Lung microvascular endothelial cell (primary cell): ENCODE results near the gene GTPBP4. TPM values are rescaled to one million over a fixed set of nuclear protein-coding genes. Genes with fewer than 3 reads are reported as not detected.
"Not testable (repeated sequence)": the region's sequence is repeated elsewhere in the genome, so short reads cannot be mapped to it uniquely, and the experiment has no call there.

Experiments
- DNase-seq, 2 donors: peaks; one replicate each; pipeline versions ENCODE4 v3.0.0 to v3.0.0-alpha.2; 2010; ENCODE audit warnings: low read depth in 2 of 2
- total RNA-seq: library from RNA; depleted of rRNA; stranded (reverse); fragments of >200 nt; gene quantifications from 2 replicates; pipeline ENCODE4 v1.2.1, GENCODE V29; 2014

The GTPBP4 gene
- total RNA-seq, 1 donor from 2014 or later = 23.4 TPM

DNA sequence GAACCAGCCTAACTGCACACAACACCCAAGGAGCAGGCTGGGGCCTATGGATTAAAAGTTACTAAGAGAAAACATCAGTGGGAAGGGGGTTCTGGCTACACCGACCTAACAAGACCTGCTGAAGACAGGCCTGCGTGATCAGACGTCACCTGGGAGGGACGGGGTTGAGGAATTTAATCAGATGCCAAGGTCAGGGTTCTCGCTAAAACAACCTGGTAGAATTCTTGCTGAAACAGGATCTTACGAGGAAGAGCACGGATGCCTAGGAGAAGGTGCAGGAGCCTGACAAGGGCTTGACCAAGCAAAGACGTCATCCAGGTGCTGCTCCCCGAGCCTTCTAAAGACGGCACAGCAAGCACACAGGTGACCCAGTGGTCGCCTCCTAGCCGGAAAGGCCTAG is 35.9 kb downstream of the GTPBP4 start:
- DNase-seq = no peak

DNA sequence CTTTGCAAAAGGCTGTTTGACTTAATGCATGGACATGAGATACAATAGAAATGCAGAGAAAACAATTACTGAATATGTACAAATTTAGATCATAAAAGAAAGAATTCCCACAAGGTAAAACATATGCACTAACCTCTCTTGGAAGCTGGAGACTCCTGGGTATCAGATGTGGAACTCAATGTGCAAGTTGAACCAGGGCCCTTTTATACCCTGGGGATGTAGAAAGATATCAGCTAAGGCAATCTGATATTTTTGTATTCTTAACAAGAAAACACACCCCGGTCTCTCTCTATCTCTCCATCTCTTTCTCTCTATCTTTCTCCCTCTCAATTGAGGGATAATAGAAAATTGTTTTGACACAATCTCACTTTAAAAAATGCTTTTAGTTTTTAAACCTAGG is 37.4 kb downstream of the GTPBP4 start, which contains the start of gene IDI2:
IDI2 (minus strand) TSS at position 177 of the 400 bp plus-strand sequence. CDS start 1,136 bp downstream, outside the sequence.
- no peak for DNase-seq

DNA sequence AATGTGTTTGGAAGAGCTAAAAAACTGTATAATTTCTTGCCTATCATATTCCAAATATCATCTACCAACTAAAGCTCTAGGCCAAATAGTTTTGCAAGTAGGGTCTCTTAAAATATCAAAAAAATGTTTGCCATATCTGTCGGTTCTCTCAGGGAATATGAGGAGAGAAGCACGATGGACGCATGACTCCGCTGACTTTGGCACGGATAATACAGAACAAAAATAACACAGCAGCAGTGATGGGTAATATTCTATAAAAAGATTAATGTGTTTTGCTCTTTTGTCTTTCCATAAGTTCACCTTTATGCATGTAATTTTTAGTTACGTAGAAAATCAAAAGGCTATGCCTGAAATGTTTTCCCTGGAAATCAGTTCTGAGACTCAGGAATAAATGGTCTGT is 38.3 kb downstream of the GTPBP4 start:
- no peak for DNase-seq

DNA sequence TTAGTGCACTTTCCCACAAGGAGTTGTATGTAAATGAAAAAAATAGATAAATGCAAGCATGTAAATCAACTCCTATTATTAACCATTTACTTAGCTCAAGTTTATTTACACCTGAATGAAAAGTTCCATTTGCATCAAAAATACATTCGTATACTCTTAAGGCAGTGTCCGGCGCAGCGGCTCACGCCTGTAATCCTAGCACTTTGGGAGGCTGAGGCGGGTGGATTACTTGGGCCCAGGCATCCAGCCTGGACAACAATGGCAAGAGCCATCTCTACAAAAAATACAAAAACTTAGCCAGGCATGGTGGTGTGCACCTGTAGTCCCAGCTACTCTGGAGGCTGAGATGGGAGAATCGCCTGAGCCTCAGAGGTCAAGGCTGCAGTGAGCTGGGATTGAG is 41.6 kb downstream of the GTPBP4 start:
- no peak for DNase-seq

DNA sequence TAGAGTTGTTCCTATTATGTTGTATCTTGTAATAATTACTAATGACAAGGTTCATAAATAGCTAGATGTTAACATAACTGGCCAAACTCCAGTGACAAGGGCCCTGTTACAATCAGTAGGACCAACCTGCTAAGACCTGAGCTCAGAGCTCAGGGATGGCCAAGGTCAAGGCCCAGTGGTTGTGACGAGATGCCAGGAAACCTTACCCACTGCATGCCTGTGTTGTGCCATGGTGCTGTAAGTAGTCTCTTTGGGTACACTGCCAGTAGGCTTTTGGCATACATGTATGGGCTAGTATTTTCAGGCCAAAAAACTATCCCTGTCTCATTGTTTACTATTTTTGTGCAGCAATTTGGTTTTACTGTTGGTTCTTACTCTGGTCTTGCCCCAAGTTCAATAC is 45.4 kb downstream of the GTPBP4 start:
- DNase-seq = no peak

DNA sequence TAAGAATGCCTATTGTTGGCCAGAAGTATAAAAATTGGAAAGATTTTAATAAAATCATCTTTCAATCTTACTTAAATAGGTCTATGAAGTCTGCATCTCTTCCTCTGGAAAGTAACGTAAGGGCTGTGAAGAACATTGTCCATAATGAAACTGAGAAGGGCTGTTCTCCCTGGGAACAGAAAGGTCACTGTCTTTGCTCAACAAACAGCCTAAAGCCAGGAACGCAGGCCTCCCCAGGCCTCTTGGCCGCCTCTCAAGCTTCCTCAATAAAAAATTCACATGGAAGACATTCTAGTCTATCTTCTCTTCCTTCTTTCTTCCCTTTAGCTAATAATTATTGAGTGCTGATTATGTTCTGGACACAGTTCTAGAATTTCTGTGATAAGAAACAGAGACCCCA is 46.5 kb downstream of the GTPBP4 start:
- no peak for DNase-seq

DNA sequence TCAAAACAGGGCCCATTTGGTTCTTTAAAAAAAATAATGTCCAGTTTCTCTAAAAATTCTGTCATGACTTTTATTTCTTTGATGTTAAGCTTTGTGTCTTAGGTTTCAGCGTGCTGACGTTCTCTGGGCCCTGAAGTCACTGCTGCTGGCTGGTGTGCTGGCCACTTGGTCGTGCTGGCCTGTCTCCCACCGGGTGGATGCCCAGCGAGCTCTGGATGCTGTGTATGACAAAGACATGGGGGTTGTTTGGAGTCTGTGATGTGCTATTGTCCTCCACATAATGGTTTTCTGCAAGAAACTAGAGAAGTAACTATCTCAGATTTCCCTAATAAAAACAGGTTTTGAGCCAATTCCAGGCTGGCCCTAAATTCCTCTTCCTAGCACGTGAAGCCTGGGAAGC is 47.0 kb downstream of the GTPBP4 start:
- no peak for DNase-seq

DNA sequence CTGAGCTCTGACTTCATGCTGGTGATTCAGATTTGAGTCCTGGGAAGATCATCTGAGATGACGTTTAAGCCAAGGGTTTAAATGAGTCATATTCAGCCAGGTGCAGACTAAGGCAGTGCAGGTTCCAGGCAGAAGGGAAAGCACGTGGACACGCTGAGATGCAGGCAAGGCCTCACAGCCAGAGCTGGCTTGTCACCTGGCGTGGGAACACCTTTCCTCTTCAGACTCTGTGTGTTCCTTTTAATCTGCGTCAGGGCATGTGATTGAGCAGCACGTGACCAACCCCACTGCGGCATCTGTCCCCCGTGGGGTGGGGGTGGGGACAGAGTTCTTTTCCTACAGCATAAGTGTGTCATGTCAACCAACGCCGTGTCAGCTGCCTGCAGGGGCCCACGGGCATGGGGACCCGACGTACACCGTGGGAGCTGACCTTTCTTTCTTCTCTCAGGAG is 48.1 kb downstream of the GTPBP4 start:
- DNase-seq = peak in 1 of 2 donors; percentile 43

DNA sequence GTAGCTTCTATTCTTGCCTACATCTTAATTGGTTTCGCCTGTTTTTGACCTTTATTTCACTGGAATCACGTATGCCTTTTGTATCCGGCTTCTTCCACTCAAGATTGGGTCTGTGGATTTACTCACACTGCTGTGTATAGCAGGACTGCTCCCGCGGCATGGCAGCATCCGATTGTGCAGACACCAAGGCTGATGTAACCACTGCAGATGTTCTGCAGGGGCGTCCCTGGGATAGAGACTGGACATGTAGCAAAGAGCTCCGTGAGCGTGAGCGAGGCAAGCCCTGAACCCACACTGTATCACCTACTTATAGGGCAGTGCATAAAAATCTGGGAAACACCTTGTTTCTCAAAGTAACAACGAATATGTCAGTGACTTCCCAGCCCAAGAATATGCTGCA is 48.9 kb downstream of the GTPBP4 start:
- no peak for DNase-seq

DNA sequence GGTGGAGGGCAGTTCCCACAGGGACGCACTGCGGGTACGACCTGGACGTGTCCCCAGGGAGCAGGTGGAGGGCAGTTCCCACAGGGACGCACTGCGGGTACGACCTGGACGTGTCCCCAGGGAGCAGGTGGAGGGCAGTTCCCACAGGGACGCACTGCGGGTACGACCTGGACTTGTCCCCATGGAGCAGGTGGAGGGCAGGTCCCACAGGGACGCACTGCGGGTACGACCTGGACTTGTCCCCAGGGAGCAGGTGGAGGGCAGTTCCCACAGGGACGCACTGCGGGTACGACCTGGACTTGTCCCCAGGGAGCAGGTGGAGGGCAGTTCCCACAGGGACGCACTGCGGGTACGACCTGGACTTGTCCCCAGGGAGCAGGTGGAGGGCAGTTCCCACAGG is 50.5 kb downstream of the GTPBP4 start:
- not testable (repeated sequence) for DNase-seq

DNA sequence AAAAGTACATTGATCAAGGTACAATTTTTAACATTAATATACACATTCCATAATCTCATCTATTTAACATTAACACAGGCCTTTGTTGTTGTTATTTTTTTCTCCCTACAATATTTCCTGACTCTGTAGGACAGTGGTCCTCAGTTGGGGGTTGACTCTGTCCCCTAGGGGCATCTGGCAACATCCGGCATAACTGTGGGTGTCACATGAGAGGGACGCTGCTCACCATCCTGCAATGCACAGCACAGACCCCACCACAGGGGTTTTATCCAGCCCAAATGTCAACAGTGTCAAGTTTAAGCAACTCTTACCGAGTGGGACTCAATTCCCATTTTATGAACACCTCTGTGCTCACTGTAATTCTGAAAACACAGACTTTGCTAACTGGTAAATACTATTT is 51.9 kb downstream of the GTPBP4 start:
- no peak for DNase-seq

DNA sequence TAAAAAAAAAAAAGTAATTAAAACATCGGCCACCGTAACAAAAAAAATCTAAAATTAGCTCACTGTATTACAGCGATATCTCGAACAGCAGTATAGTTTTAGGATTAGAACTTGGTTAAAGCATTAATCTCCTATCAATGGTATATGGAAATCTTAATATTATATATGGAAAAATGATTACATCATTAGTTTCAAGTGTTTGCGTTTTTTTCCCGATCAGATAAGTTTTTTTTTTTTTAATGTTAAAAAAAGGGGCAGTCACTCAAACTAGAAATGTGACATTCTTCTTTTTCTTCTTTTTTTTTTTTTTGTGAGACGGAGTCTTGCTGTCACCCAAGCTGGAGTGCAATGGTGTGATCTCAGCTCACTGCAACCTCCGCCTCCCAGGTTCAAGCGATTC is 53.3 kb downstream of the GTPBP4 start:
- DNase-seq = no peak

DNA sequence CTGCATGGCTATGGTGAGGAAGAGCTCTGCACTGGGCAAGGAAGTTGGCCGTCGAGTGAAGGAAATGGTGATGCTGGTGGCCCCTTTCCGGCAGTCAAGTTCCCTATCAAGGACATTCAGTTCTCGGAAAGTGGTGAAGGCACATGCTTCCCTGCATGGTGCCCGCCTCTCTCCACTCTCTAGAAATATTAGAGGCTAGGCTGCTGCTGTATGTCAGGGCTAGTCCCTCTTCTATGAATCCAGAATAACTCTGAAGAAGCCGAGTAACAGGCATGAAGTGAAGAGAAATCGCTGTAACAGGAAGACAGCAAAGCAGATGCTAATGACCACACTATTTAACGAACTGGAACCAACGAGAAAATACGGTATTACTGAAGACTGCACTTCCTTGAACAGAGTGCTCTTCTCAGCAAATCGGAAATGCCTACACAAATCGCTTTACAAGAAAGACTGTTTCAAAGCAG is 55.3 kb downstream of the GTPBP4 start:
- peak; percentile 50 to 51 for DNase-seq

DNA sequence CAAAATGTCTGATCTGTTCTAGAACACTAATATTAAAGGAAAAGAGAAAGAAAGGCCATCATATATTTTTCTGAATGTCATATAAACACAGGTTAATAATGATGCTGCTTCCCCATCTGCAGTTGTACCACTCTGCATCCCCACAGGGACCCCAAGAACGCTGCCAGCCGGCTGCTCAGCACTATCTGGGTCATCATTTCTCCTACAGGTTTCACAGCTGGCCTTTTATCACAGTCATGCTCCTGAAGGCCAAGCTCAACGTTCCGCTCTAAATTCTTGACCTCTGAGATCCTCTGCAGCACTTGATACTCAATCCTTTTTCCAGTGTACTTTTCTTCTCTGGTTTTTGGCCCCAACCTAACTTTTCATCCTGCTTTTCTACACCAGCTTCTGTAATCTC is 55.9 kb downstream of the GTPBP4 start:
- DNase-seq = no peak

DNA sequence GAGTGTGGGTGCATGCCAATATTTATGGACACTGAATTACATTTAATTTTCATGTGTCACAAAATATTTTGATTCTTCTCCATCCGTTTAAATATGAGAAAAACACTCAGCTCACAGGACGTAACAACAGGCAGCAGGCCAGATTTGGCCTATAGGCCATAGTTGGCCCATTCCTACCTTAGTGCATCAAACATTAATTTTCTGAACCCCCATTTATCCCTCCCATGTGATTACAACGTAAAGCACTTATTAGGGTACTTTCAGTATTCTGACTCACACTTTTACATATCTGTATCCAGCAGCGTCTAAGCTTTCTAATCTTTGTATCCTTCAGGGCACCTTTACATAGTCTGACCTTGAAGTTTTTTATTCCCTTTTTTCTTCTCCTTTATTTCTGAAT is 56.7 kb downstream of the GTPBP4 start:
- DNase-seq = no peak

DNA sequence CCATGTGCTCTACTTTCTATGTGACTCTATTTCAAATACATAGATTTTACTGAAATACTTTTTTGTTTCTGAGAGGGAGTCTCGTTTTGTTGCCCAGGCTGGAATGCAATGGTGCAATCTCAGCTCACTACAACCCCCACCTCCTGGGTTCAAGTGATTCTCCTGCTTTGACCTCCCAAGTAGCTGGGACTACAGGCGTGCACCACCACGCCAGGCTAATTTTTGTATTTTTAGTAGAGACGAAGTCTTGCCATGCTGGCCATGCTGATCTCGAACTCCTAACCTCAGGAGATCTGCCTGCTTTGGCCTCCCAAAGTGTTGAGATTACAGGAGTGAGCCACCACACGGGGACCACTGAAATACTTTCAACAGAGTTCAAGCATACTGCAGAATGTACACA is 57.2 kb downstream of the GTPBP4 start:
- no peak for DNase-seq

DNA sequence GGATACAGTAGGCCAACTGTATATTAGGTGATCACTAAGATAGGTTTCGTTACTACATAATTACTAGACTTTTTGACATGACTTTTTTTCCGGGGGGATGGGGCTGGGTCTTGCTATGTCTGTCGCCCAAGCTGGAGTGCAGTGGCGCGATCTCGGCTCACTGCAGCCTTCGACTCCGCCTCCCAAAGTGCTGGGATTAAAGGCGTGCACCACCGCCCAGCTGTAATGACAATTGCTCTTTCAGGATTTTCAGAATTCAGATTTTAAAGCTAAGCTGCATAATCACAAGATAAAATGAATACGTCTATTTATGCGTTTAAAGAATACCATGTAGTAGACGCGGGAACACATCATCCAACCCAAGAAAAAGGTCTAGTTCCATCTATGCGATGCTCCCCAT is 59.7 kb downstream of the GTPBP4 start:
- DNase-seq = peak; percentile 19

DNA sequence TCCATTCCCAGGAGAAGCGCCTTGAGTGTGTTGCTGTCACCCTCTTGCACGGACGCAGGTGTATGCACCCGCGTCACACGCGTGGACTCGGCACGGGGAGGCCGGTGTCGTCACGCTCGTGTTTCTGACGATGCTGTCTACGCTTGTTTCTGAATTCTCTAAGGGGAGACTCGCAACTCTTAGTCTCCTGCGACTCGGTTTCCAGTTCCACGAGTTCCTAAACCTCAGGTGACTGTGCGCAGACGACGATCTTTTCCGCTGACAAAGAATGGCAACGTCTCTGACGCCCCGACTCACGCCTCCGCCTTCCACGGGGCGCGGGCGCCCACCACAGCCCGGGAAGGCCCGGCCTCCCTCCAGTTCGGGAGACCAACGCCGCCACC is 60.1 kb downstream of the GTPBP4 start:
- peak in 1 of 2 donors; percentile 67 for DNase-seq

DNA sequence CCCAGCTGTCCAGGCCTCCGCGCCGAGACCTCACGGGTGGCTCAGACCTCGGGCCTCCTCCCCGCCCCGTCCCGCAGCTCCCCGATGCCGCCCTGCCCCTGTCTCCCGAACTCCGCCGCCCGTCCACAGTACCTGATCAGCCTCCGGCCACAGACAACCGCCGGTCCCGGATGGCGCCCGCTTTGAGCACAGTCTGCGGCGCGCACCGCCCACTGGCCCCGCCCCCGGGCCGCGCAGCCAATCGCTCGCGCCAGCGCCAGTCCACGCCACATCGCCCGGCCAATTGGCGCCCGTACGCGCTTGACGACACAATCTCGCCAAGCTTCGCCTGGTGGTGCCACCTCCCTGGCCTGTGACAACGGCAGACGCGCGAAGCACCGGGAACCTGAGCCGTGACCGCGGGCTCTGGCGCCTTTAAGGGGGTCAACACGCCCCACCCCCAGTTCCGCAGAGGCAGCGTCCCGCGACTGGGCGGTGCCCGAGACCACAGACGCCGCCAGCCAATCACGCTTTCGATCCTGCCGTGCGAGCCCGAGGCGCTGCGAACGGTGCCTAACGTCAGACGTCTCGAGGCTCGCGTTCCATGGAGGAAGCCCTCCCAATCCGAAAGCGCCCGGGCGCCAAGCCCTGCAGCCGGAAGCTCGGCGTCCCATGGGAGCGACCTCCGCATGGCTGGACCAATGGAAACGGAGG is 60.6 kb downstream of the GTPBP4 start, which contains the start of gene IDI1:
IDI1 (minus strand) TSS at position 388 of the 693 bp plus-strand sequence; CDS start at position 272, 116 bp downstream.
- peak; percentile 98 to 99 for DNase-seq

DNA sequence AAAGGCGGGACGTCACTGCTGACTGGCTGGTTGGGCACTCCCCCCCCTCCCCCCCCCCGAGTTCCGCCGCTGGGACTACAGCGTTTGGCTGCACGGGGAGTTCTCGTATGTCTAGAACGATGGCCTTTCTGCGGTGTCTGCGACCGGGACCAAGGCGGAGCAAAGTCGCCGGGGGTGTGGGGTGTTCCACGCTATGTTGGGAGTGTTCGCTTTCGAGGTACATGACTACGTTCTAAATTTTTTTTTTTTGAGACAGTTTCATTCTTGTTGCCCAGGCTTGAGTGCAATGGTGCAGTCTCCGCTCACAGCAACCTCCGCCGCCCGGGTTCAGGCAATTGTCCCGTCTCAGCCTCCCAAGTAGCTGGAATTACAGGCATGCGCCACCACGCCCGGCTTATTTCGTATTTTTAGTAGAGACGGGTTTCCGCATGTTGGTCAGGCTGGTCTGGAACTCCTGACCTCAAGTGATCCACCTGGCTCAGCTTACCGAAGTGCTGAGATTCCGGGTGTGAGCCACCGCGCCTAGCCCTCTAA is 61.3 kb downstream of the GTPBP4 start:
- DNase-seq = peak in 1 of 2 donors; percentile 46

DNA sequence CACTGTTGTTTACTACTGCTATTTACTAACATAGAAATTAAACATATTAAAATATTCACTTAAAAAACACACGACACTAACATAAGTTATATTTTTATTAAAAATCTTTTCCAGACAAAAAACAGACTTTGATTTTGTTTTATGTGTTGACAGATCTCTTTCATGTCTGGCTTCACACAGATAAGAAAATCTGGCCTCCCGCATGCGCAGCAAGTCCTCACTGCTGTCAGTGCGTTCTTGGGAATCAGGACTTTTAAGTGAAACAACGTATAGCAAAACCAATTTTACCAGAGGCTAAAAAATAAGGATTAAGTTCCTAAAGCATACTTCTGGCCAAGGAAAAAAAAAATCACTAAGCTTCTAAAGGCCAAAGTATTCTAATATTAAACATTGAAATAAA is 61.9 kb downstream of the GTPBP4 start:
- DNase-seq = peak in 1 of 2 donors; percentile 53

DNA sequence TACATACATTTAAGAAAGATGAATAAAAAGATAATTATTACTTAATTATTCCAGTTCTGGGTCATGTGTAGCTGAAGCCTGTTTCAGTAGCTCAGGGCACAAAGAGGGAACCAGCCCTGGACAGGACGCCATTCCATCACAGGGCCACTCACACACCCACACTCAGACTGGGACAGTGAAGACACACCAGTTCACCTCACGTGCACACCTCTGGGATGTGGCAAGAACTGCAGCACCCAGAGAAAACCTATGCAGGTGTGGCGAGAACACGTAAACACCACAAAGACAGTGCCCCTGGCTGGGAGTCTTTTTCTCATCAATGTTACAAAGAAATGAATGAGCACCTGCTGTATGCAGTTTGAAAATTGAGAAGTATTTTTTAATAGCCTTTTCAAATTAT is 62.3 kb downstream of the GTPBP4 start:
- DNase-seq = no peak

DNA sequence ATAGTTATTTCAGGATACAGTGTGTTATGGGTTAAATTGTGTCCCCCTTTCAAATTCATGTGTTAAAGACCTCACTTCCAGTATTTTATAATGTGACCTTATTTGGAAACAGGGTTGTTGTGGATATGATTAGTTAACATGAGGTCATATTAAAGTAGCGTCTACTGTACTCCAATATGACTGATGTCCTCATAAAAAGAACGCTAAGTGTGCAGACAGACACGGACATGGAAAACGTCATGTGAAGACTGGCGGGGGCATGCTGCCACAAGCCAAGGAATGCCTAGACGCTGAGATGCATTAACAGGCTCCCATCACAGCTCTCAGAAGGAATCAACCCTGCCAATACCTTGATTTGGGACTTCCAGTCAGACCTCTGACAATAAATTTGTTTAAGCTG is 66.5 kb downstream of the GTPBP4 start:
- no peak for DNase-seq
